Astrocyte (in vitro differentiated cells and primary cell): ENCODE data around the gene DNAJB2.

ENCODE experiments used
- CTCF ChIP-seq: IDR thresholded peaks from 2 replicates; pipeline ENCODE4 v1.5.1; 2011; ENCODE audit warnings: low read depth, mild to moderate bottlenecking, inconsistent platforms, low read length, moderate library complexity; ENCODE audit not compliant: insufficient read depth
- EZH2 ChIP-seq: IDR thresholded peaks from 2 replicates; pipeline ENCODE4 v1.6.1; 2012; ENCODE audit warnings: mild to moderate bottlenecking, low read length, inconsistent platforms; ENCODE audit not compliant: insufficient read depth

DNA sequence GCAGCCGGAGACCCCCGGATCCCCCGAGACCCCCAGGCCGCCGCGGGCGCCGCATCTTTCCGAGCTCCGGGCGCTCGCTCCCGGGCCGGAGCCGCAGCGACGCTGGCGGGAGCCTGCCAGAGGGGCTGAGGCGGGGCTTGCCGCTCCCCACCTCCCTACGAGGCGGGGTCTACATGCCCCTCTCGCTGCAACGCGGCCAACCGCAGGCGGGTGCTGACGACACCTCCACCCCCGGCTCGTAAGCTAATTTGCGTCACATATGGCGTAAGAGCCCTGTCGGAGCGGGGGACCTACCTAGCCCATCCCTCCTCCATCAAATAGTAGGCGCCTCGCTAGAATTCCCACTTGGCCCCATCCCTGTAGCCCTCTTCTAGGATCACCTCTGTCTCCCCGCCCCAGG, 30.1 kb downstream of the DNAJB2 start, which contains the start of gene PTPRN:
- TF ChIP-seq CTCF (no peak), EZH2 (peak; percentile 71)
